HepG2 (cell line): ENCODE results near the gene HSPB9. TPM values are rescaled to one million over a fixed set of nuclear protein-coding genes. Genes with fewer than 3 reads are reported as not detected.

ENCODE experiments used
- ATF1 ChIP-seq: IDR thresholded peaks from 2 replicates; pipeline ENCODE4 v1.6.1; 2016; ENCODE audit warnings: mild to moderate bottlenecking, control low read depth
- BORCS8-MEF2B ChIP-seq: sonication (generic); formaldehyde crosslinking; IDR thresholded peaks from 2 replicates; pipeline ENCODE4 v1.8.0; 2022; ENCODE audit warnings: mild to moderate bottlenecking, missing genetic modification reagents
- CEBPG ChIP-seq: IDR thresholded peaks from 2 replicates; pipeline ENCODE4 v1.6.1; 2016
- DMTF1 ChIP-seq: sonication (generic); formaldehyde crosslinking; IDR thresholded peaks from 2 replicates; pipeline ENCODE4 v1.4.0; 2020; ENCODE audit warnings: mild to moderate bottlenecking, missing genetic modification reagents
- DNMT3B ChIP-seq: conservative IDR thresholded peaks from 2 replicates; pipeline ENCODE4 v1.6.1; 2016; ENCODE audit warnings: missing biosample characterization, control low read depth
- ETS1 ChIP-seq: sonication (generic); formaldehyde crosslinking; IDR thresholded peaks from 2 replicates; pipeline ENCODE4 v1.4.0; 2020; ENCODE audit warnings: missing genetic modification reagents
- FOXA3 ChIP-seq: IDR thresholded peaks from 2 replicates; pipeline ENCODE4 v1.6.1; 2016; ENCODE audit warnings: missing genetic modification reagents, missing compliant biosample characterization
- FOXJ3 ChIP-seq: sonication (generic); formaldehyde crosslinking; IDR thresholded peaks from 2 replicates; pipeline ENCODE4 v1.4.0; 2020; ENCODE audit warnings: missing genetic modification reagents, mild to moderate bottlenecking, borderline replicate concordance
- FOXM1 ChIP-seq: sonication (generic); formaldehyde crosslinking; IDR thresholded peaks from 2 replicates; pipeline ENCODE4 v1.5.0; 2020; ENCODE audit warnings: missing genetic modification reagents
- HDAC1 ChIP-seq: sonication (generic); formaldehyde crosslinking; IDR thresholded peaks from 2 replicates; pipeline ENCODE4 v1.5.1; 2020; ENCODE audit warnings: mild to moderate bottlenecking, missing genetic modification reagents
- KDM2A ChIP-seq: sonication (generic); formaldehyde crosslinking; IDR thresholded peaks from 2 replicates; pipeline ENCODE4 v1.4.0; 2020; ENCODE audit warnings: low read depth, missing genetic modification reagents, borderline replicate concordance
- MIXL1 ChIP-seq: IDR thresholded peaks from 2 replicates; pipeline ENCODE4 v1.6.1; 2016
- POLR2A ChIP-seq, 2 experiments: IDR thresholded peaks; 2 replicates each; pipeline ENCODE4 v1.6.1; 2011; ENCODE audit warnings: low read depth in 2 of 2, low read length in 2 of 2, mild to moderate bottlenecking in 1 of 2, moderate library complexity in 1 of 2; ENCODE audit not compliant: insufficient read depth in 1 of 2
- REPIN1 ChIP-seq: sonication (generic); formaldehyde crosslinking; IDR thresholded peaks from 2 replicates; pipeline ENCODE4 v1.8.0; 2022; ENCODE audit warnings: missing genetic modification reagents, low read depth, mild to moderate bottlenecking, borderline replicate concordance
- SAP130 ChIP-seq: IDR thresholded peaks from 2 replicates; pipeline ENCODE4 v1.6.1; 2016; ENCODE audit warnings: low read depth
- TGIF2 ChIP-seq: IDR thresholded peaks from 2 replicates; pipeline ENCODE4 v1.6.1; 2016; ENCODE audit warnings: control low read depth, missing compliant biosample characterization
- ZFP91 ChIP-seq: sonication (generic); formaldehyde crosslinking; IDR thresholded peaks from 2 replicates; pipeline ENCODE4 v1.9.0; 2022; ENCODE audit warnings: missing genetic modification reagents, mild to moderate bottlenecking, borderline replicate concordance
- ZNF331 ChIP-seq: sonication (generic); formaldehyde crosslinking; IDR thresholded peaks from 2 replicates; pipeline ENCODE4 v1.4.0; 2020; ENCODE audit warnings: missing genetic modification reagents
- ZNF33B ChIP-seq: sonication (generic); formaldehyde crosslinking; IDR thresholded peaks from 2 replicates; pipeline ENCODE4 v1.5.1; 2020; ENCODE audit warnings: mild to moderate bottlenecking, missing genetic modification reagents
- ZNF549 ChIP-seq: sonication (generic); formaldehyde crosslinking; IDR thresholded peaks from 2 replicates; pipeline ENCODE4 v1.5.0; 2020; ENCODE audit warnings: missing genetic modification reagents
- ZNF558 ChIP-seq: sonication (generic); formaldehyde crosslinking; IDR thresholded peaks from 2 replicates; pipeline ENCODE4 v1.9.0; 2022; ENCODE audit warnings: mild to moderate bottlenecking, missing genetic modification reagents, borderline replicate concordance
- ZNF704 ChIP-seq: sonication (generic); formaldehyde crosslinking; IDR thresholded peaks from 2 replicates; pipeline ENCODE4 v1.8.1; 2023; ENCODE audit warnings: mild to moderate bottlenecking, inconsistent platforms, moderate library complexity, missing genetic modification reagents, borderline replicate concordance
- ZNF816 ChIP-seq: sonication (generic); formaldehyde crosslinking; IDR thresholded peaks from 2 replicates; pipeline ENCODE4 v1.8.0; 2022; ENCODE audit warnings: missing genetic modification reagents, mild to moderate bottlenecking, borderline replicate concordance
- polyA plus RNA-seq, 8 experiments: library from polyadenylated mRNA; depleted of rRNA in 3 of 8; stranded (reverse) in 7 of 8; unstranded in 1 of 8; fragments of >200 nt; fragmentation: Illumina TruSeq in 4 of 8; extraction: Trizol in 4 of 8; gene quantifications; 2 replicates each; pipeline versions ENCODE4 v1.2.1 to v1.2.3, GENCODE V29; 2011 to 2016; ENCODE audit warnings: low read depth in 4 of 8, missing spikeins in 1 of 8, mixed read lengths in 1 of 8; ENCODE audit not compliant: insufficient read depth in 1 of 8
- total RNA-seq, 5 experiments: library from RNA; depleted of rRNA; stranded (reverse); fragments of >200 nt; fragmentation: Illumina TruSeq; extraction: Trizol; gene quantifications; 2 replicates each; pipeline ENCODE4 v1.2.3, GENCODE V29; 2016; ENCODE audit warnings: low read depth in 1 of 5

The HSPB9 gene
- total and polyA plus RNA-seq, 2 of the 13 experiments (the other 11 are each of a cell fraction or from before 2014, with no cell fraction given), result 0.05 to 0.24 TPM

GRCh38 chr17:42116705-42117396 is 5.8 kb upstream of the HSPB9 start (continued):
- TF ChIP-seq ETS1 (CRISPR knock-in tag) (no peak), DMTF1 (CRISPR knock-in tag) (no peak), DNMT3B (no peak), CEBPG (CRISPR knock-in tag) (peak; percentile 75), MIXL1 (peak; percentile 48; the same call in 1 of the 2 replicates), TGIF2 (0 out of 2 replicates have a peak, but pooled peaks have one; percentile 48), ATF1 (CRISPR knock-in tag) (no peak), ZFP91 (CRISPR knock-in tag) (peak; percentile 25; the same call in 1 of the 2 replicates), ZNF558 (CRISPR knock-in tag) (no peak), ZNF33B (CRISPR knock-in tag) (no peak), ZNF549 (CRISPR knock-in tag) (no peak), BORCS8-MEF2B (CRISPR knock-in tag) (0 out of 2 replicates have a peak, but pooled peaks have one; percentile 29), ZNF331 (CRISPR knock-in tag) (peak; percentile 76; the same call in 1 of the 2 replicates), ZNF704 (CRISPR knock-in tag) (no peak), FOXJ3 (no peak), FOXM1 (no peak), SAP130 (peak; percentile 77), ZNF816 (CRISPR knock-in tag) (no peak), HDAC1 (CRISPR knock-in tag) (no peak), FOXA3 (CRISPR knock-in tag) (peak; percentile 81), POLR2A (IDR thresholded peaks at IDR 0.05; ENCODE audit: insufficient read depth in 1 of 2, low read depth in 2 of 2, low read length in 2 of 2) (no peak), KDM2A (CRISPR knock-in tag) (peak; percentile 62; the same call in 1 of the 2 replicates), REPIN1 (CRISPR knock-in tag) (no peak)
